Measurements from ENCODE around the gene SH3PXD2B. TPM values are rescaled to one million over a fixed set of nuclear protein-coding genes. Genes with fewer than 3 reads are reported as not detected.

SH3PXD2B gene
- total and polyA plus RNA-seq, 2 donors (not counting 1 experiment from before 2014, with no cell fraction given): 12.6 to 21.1 TPM

- no peak overlapping the region for H3K4me3 ChIP-seq (replicated peaks in 1 of 4; ENCODE audit: control extremely low read depth in 1 of 4, insufficient read depth in 1 of 4, low read depth in 3 of 4, low read length in 4 of 4)
- no peak overlapping the region for H3K4me2 ChIP-seq (ENCODE audit: extremely low read depth, insufficient read depth, low read length)
- no peak overlapping the region for H2AFZ ChIP-seq (ENCODE audit: low read length)
- DNase-seq (ENCODE audit: low read depth in 2 of 2): no peak
- TF ChIP-seq EZH2 (IDR thresholded peaks at IDR 0.05; ENCODE audit: low read length, missing control alignments): no peak
- no peak for TF ChIP-seq CTCF (conservative IDR thresholded peaks at IDR 0.05 in 1 of 2, IDR thresholded peaks at IDR 0.05 in 1 of 2; ENCODE audit: low read depth in 1 of 2, low read length in 2 of 2)
- no peaks in the 10 kb centered on the region for H3K36me3 ChIP-seq (ENCODE audit: control insufficient read depth, insufficient read depth, low read length)
- H3K27me3 ChIP-seq (ENCODE audit: control insufficient read depth, insufficient read depth, low read length): peaks cover 3% of the 10 kb centered on the region
- no peaks in the 10 kb centered on the region for H3K79me2 ChIP-seq (ENCODE audit: control insufficient read depth, insufficient read depth, low read length)
- no peaks in the 10 kb centered on the region for H3K9me3 ChIP-seq (ENCODE audit: control insufficient read depth, insufficient read depth, low read depth, low read length)
- no peak overlapping the region for H3K27ac ChIP-seq (ENCODE audit: insufficient read depth, low read length)
- H3K4me1 ChIP-seq (ENCODE audit: control insufficient read depth, extremely low read depth, insufficient read depth, low read length): no peaks in the 10 kb centered on the region
- H4K20me1 ChIP-seq (ENCODE audit: control insufficient read depth, extremely low read depth, insufficient read depth, low read length): no peaks in the 10 kb centered on the region
- H3K9ac ChIP-seq (ENCODE audit: insufficient read depth, low read length): no peak overlapping the region
Measured at GRCh38 chr5:172482156-172483020, 28.1 kb upstream of the SH3PXD2B start.

- H3K79me2 ChIP-seq (ENCODE audit: control insufficient read depth, insufficient read depth, low read length): no peaks in the 10 kb centered on the region
- no peak overlapping the region for H3K4me3 ChIP-seq (replicated peaks in 1 of 4; ENCODE audit: control extremely low read depth in 1 of 4, insufficient read depth in 1 of 4, low read depth in 3 of 4, low read length in 4 of 4)
- no peaks in the 10 kb centered on the region for H3K4me1 ChIP-seq (ENCODE audit: control insufficient read depth, extremely low read depth, insufficient read depth, low read length)
- H3K27ac ChIP-seq (ENCODE audit: insufficient read depth, low read length): no peak overlapping the region
- no peaks in the 10 kb centered on the region for H3K36me3 ChIP-seq (ENCODE audit: control insufficient read depth, insufficient read depth, low read length)
- peaks cover 3% of the 10 kb centered on the region for H3K27me3 ChIP-seq (ENCODE audit: control insufficient read depth, insufficient read depth, low read length)
- DNase-seq (ENCODE audit: low read depth in 2 of 2): peak in 1 of 2 donors; percentile 9
- no peak overlapping the region for H2AFZ ChIP-seq (ENCODE audit: low read length)
- no peak overlapping the region for H3K9ac ChIP-seq (ENCODE audit: insufficient read depth, low read length)
- no peaks in the 10 kb centered on the region for H3K9me3 ChIP-seq (ENCODE audit: control insufficient read depth, insufficient read depth, low read depth, low read length)
- no peak overlapping the region for H3K4me2 ChIP-seq (ENCODE audit: extremely low read depth, insufficient read depth, low read length)
- H4K20me1 ChIP-seq (ENCODE audit: control insufficient read depth, extremely low read depth, insufficient read depth, low read length): no peaks in the 10 kb centered on the region
- TF ChIP-seq EZH2 (IDR thresholded peaks at IDR 0.05; ENCODE audit: low read length, missing control alignments) (no peak), CTCF (conservative IDR thresholded peaks at IDR 0.05 in 1 of 2, IDR thresholded peaks at IDR 0.05 in 1 of 2; ENCODE audit: low read depth in 1 of 2, low read length in 2 of 2) (no peak)
Measured at GRCh38 chr5:172481011-172481800, 26.9 kb upstream of the SH3PXD2B start.

- Histone ChIP-seq H3K4me3 (replicated peaks in 1 of 4; ENCODE audit: control extremely low read depth in 1 of 4, insufficient read depth in 1 of 4, low read depth in 3 of 4, low read length in 4 of 4) (no peak overlapping the region), H3K27ac (ENCODE audit: insufficient read depth, low read length) (no peak overlapping the region), H2AFZ (ENCODE audit: low read length) (no peak overlapping the region), H3K36me3 (ENCODE audit: control insufficient read depth, insufficient read depth, low read length) (no peaks in the 10 kb centered on the region), H3K9me3 (ENCODE audit: control insufficient read depth, insufficient read depth, low read depth, low read length) (no peaks in the 10 kb centered on the region), H3K4me2 (ENCODE audit: extremely low read depth, insufficient read depth, low read length) (no peak overlapping the region), H3K9ac (ENCODE audit: insufficient read depth, low read length) (no peak overlapping the region), H3K4me1 (ENCODE audit: control insufficient read depth, extremely low read depth, insufficient read depth, low read length) (no peaks in the 10 kb centered on the region), H3K79me2 (ENCODE audit: control insufficient read depth, insufficient read depth, low read length) (no peaks in the 10 kb centered on the region), H3K27me3 (ENCODE audit: control insufficient read depth, insufficient read depth, low read length) (peaks cover 3% of the 10 kb centered on the region), H4K20me1 (ENCODE audit: control insufficient read depth, extremely low read depth, insufficient read depth, low read length) (no peaks in the 10 kb centered on the region)
- TF ChIP-seq CTCF (conservative IDR thresholded peaks at IDR 0.05 in 1 of 2, IDR thresholded peaks at IDR 0.05 in 1 of 2; ENCODE audit: low read depth in 1 of 2, low read length in 2 of 2) (no peak), EZH2 (IDR thresholded peaks at IDR 0.05; ENCODE audit: low read length, missing control alignments) (no peak)
- DNase-seq (ENCODE audit: low read depth in 2 of 2): no peak
Measured at GRCh38 chr5:172479784-172480115, 25.4 kb upstream of the SH3PXD2B start.
